ENCODE measurements around the gene SH3BGRL.

SH3BGRL gene

DNA sequence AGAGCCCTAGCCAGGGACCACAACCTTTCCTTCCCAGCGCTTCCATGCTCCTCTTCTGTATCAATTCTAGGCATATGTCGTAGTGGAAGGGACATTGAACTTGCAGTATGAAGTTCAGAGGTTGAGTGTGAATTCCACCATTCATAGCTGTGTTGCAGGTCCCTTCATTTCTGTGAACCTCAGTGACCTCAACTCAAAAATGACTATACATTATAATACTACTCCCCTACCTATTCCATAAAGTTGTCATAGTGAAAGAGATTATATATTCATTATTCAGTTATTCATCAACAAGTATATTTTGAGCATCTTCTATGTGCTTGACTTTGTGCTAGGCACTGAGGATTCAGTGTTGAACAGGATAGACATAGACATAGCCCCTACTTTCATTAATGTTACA is 28.0 kb downstream of the SH3BGRL start:
- CTCF ChIA-PET = no interaction called here
- POLR2A ChIA-PET = no interaction called here
- no peak for DNase-seq (ENCODE audit: extremely low spot score)
- TF ChIP-seq, protein P1, sequence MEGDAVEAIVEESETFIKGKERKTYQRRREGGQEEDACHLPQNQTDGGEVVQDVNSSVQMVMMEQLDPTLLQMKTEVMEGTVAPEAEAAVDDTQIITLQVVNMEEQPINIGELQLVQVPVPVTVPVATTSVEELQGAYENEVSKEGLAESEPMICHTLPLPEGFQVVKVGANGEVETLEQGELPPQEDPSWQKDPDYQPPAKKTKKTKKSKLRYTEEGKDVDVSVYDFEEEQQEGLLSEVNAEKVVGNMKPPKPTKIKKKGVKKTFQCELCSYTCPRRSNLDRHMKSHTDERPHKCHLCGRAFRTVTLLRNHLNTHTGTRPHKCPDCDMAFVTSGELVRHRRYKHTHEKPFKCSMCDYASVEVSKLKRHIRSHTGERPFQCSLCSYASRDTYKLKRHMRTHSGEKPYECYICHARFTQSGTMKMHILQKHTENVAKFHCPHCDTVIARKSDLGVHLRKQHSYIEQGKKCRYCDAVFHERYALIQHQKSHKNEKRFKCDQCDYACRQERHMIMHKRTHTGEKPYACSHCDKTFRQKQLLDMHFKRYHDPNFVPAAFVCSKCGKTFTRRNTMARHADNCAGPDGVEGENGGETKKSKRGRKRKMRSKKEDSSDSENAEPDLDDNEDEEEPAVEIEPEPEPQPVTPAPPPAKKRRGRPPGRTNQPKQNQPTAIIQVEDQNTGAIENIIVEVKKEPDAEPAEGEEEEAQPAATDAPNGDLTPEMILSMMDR (IDR thresholded peaks at IDR 0.05; ENCODE audit: control extremely low read depth, extremely low read depth, low read depth, missing control alignments) = no peak

DNA sequence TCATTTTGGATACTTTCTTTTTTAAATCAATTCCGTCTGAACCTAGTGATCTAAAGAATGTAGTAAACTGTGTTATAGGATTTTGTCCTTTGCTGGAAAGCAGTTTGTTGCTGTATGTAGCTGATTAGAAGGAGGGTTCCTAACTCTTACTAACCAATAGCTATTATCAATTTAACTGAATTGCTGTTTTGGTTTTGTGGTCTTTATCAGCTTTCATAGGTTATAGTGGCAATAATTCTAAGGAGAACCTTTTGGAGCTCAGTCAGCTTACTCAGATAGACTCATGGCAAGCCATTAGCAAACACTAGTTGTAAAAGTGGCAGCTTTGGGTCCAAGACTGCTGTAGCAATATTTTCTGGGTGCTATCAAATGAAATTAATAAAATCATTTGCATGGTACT is 29.6 kb downstream of the SH3BGRL start:
- TF ChIP-seq, protein P1 (IDR thresholded peaks at IDR 0.05; ENCODE audit: control extremely low read depth, extremely low read depth, low read depth, missing control alignments) = no peak
- ChIA-PET CTCF (interaction anchor here (1.1 kb wide), 1 partner anchor 25 kb away, joined by 3 read pairs; no protein-coding TSS in a partner anchor), POLR2A (no interaction called here)
- no peak for DNase-seq (ENCODE audit: extremely low spot score)

GRCh38 chrX:81232218-81232617 is 30.3 kb downstream of the SH3BGRL start:
- TF ChIP-seq, protein P1 (IDR thresholded peaks at IDR 0.05; ENCODE audit: control extremely low read depth, extremely low read depth, low read depth, missing control alignments) = no peak
- CTCF ChIA-PET = no interaction called here
- POLR2A ChIA-PET = no interaction called here
- DNase-seq (ENCODE audit: extremely low spot score) = no peak

GRCh38 chrX:81237516-81237915 is 35.6 kb downstream of the SH3BGRL start:
- ChIA-PET CTCF (interaction anchor here (1.3 kb wide), 1 partner anchor 12 kb away, joined by 4 read pairs; no protein-coding TSS in a partner anchor), POLR2A (no interaction called here)
- TF ChIP-seq, protein P1 (IDR thresholded peaks at IDR 0.05; ENCODE audit: control extremely low read depth, extremely low read depth, low read depth, missing control alignments) = no peak
- DNase-seq (ENCODE audit: extremely low spot score) = no peak

DNA sequence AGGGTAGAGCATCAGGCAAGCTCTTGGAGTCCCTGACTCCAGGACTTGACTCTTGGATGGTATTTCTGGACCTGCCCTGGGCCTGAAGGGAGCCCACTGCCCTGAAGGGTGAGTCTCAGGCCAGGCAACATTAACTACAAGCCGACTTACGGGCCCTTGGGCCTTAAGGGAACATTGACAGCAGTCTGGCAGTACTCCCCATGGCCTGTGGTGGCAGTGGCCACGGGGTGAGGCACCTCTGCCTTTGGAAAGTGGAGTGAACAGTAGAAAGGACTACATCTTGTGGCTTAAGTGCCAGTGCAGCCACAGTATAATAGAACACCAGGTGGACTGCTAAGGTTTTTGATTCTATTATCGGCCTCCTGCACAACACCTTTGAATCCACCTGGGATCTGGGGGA is 36.3 kb downstream of the SH3BGRL start:
- ChIA-PET POLR2A (no interaction called here), CTCF (interaction anchor here (1.3 kb wide), 1 partner anchor 13 kb away, joined by 4 read pairs; no protein-coding TSS in a partner anchor)
- TF ChIP-seq, protein P1 (IDR thresholded peaks at IDR 0.05; ENCODE audit: control extremely low read depth, extremely low read depth, low read depth, missing control alignments) = no peak
- no peak for DNase-seq (ENCODE audit: extremely low spot score)

- TF ChIP-seq, protein P1 (IDR thresholded peaks at IDR 0.05; ENCODE audit: control extremely low read depth, extremely low read depth, low read depth, missing control alignments) = no peak
- no peak for DNase-seq (ENCODE audit: extremely low spot score)
- CTCF ChIA-PET = no interaction called here
- POLR2A ChIA-PET = no interaction called here
Observed at GRCh38 chrX:81240701-81241331, 38.9 kb downstream of the SH3BGRL start.

Data from GM10248 (cell line).